ENCODE measurements around the gene RPA3.

RPA3 gene

GRCh38 chr7:7688956-7689355 is 29.5 kb downstream of the RPA3 start:
- H3K36me3 ChIP-seq, result no peaks in the 10 kb centered on the region
- no peak overlapping the region for H3K4me3 ChIP-seq (ENCODE audit: low read depth, low read length)
- H3K27me3 ChIP-seq (ENCODE audit: insufficient read depth, low read depth, severe bottlenecking), result no peaks in the 10 kb centered on the region
- TF ChIP-seq CTCF (IDR thresholded peaks at IDR 0.05; ENCODE audit: low read depth, low read length), result no peak
- no peaks in the 10 kb centered on the region for H3K9me3 ChIP-seq (ENCODE audit: severe bottlenecking)
- DNase-seq, result no peak
- no peak overlapping the region for H3K27ac ChIP-seq

GRCh38 chr7:7688310-7688709 is 30.1 kb downstream of the RPA3 start:
- H3K4me3 ChIP-seq (ENCODE audit: low read depth, low read length), result no peak overlapping the region
- no peak for DNase-seq
- no peaks in the 10 kb centered on the region for H3K36me3 ChIP-seq
- H3K27ac ChIP-seq, result no peak overlapping the region
- TF ChIP-seq CTCF (IDR thresholded peaks at IDR 0.05; ENCODE audit: low read depth, low read length), result no peak
- H3K27me3 ChIP-seq (ENCODE audit: insufficient read depth, low read depth, severe bottlenecking), result no peaks in the 10 kb centered on the region
- no peaks in the 10 kb centered on the region for H3K9me3 ChIP-seq (ENCODE audit: severe bottlenecking)

GRCh38 chr7:7687800-7688199 is 30.6 kb downstream of the RPA3 start:
- H3K9me3 ChIP-seq (ENCODE audit: severe bottlenecking), result no peaks in the 10 kb centered on the region
- no peak for TF ChIP-seq CTCF (IDR thresholded peaks at IDR 0.05; ENCODE audit: low read depth, low read length)

GRCh38 chr7:7686811-7687508 is 31.4 kb downstream of the RPA3 start:
- H3K27me3 ChIP-seq (ENCODE audit: insufficient read depth, low read depth, severe bottlenecking), result no peaks in the 10 kb centered on the region
- no peak overlapping the region for H3K27ac ChIP-seq
- no peaks in the 10 kb centered on the region for H3K9me3 ChIP-seq (ENCODE audit: severe bottlenecking)
- no peak overlapping the region for H3K4me3 ChIP-seq (ENCODE audit: low read depth, low read length)
- TF ChIP-seq CTCF (IDR thresholded peaks at IDR 0.05; ENCODE audit: low read depth, low read length), result no peak
- no peaks in the 10 kb centered on the region for H3K36me3 ChIP-seq
- no peak for DNase-seq

More at GRCh38 chr7:7687800-7688199, 30.6 kb downstream of the RPA3 start:
- Histone ChIP-seq H3K4me3 (ENCODE audit: low read depth, low read length) (no peak overlapping the region), H3K27ac (no peak overlapping the region), H3K36me3 (no peaks in the 10 kb centered on the region), H3K27me3 (ENCODE audit: insufficient read depth, low read depth, severe bottlenecking) (no peaks in the 10 kb centered on the region)
- DNase-seq, result no peak

- no peaks in the 10 kb centered on the region for H3K9me3 ChIP-seq (ENCODE audit: severe bottlenecking)
- H3K27ac ChIP-seq, result no peak overlapping the region
- DNase-seq, result no peak
- no peaks in the 10 kb centered on the region for H3K36me3 ChIP-seq
- no peak for TF ChIP-seq CTCF (IDR thresholded peaks at IDR 0.05; ENCODE audit: low read depth, low read length)
- H3K4me3 ChIP-seq (ENCODE audit: low read depth, low read length), result no peak overlapping the region
- H3K27me3 ChIP-seq (ENCODE audit: insufficient read depth, low read depth, severe bottlenecking), result no peaks in the 10 kb centered on the region
These were observed 35.5 kb downstream of the RPA3 start for GRCh38 chr7:7682861-7683260.

GRCh38 chr7:7681936-7682329 is 36.5 kb downstream of the RPA3 start:
- no peak overlapping the region for H3K4me3 ChIP-seq (ENCODE audit: low read depth, low read length)
- H3K27me3 ChIP-seq (ENCODE audit: insufficient read depth, low read depth, severe bottlenecking), result no peaks in the 10 kb centered on the region
- no peaks in the 10 kb centered on the region for H3K36me3 ChIP-seq
- TF ChIP-seq CTCF (IDR thresholded peaks at IDR 0.05; ENCODE audit: low read depth, low read length), result no peak
- 0 out of 2 replicates have a peak overlapping the region, but pooled peaks have one; percentile 0 for H3K27ac ChIP-seq
- DNase-seq, result no peak
- no peaks in the 10 kb centered on the region for H3K9me3 ChIP-seq (ENCODE audit: severe bottlenecking)
